ENCODE results near the gene SUFU. TPM values are rescaled to one million over a fixed set of nuclear protein-coding genes. Genes with fewer than 3 reads are reported as not detected.

Gene SUFU
- total RNA-seq, 1 experiment from 2014 or later: 2.7 TPM

GRCh38 chr10:102650655-102651454, 147.1 kb downstream of the SUFU start:
- DNase-seq: no peak
- no peaks in the 10 kb centered on the region for H3K9me3 ChIP-seq (ENCODE audit: low read length)
- H3K79me2 ChIP-seq (ENCODE audit: low read length): peaks cover 73% of the 10 kb centered on the region
- ChIA-PET CTCF (no interaction called here), POLR2A (ENCODE audit: unreplicated experiment) (interaction anchor here (0.6 kb wide), 1 partner anchor 9 kb away, joined by 4 read pairs; no protein-coding TSS in a partner anchor)
- no peaks in the 10 kb centered on the region for H3K9me2 ChIP-seq (replicated peaks; ENCODE audit: low read length)
- intact Hi-C loops (cut with micrococcal nuclease): no loop called here
- no peaks in the 10 kb centered on the region; the same call in 1 of the 2 replicates for H3K36me3 ChIP-seq (ENCODE audit: low read depth, low read length)
- no peak for TF ChIP-seq EZH2 (IDR thresholded peaks at IDR 0.05; ENCODE audit: low read length, unreplicated experiment)
- TF ChIP-seq, protein P1, sequence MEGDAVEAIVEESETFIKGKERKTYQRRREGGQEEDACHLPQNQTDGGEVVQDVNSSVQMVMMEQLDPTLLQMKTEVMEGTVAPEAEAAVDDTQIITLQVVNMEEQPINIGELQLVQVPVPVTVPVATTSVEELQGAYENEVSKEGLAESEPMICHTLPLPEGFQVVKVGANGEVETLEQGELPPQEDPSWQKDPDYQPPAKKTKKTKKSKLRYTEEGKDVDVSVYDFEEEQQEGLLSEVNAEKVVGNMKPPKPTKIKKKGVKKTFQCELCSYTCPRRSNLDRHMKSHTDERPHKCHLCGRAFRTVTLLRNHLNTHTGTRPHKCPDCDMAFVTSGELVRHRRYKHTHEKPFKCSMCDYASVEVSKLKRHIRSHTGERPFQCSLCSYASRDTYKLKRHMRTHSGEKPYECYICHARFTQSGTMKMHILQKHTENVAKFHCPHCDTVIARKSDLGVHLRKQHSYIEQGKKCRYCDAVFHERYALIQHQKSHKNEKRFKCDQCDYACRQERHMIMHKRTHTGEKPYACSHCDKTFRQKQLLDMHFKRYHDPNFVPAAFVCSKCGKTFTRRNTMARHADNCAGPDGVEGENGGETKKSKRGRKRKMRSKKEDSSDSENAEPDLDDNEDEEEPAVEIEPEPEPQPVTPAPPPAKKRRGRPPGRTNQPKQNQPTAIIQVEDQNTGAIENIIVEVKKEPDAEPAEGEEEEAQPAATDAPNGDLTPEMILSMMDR (conservative IDR thresholded peaks at IDR 0.05; ENCODE audit: low read depth, low read length): no peak
- TF ChIP-seq EZH2phosphoT487 (IDR thresholded peaks at IDR 0.05; ENCODE audit: borderline replicate concordance, low read length): no peak
- H3F3A ChIP-seq (ENCODE audit: low read length, unreplicated experiment): no peaks in the 10 kb centered on the region
- no TSS peak for BruUV-seq (replicated peaks)
- peaks cover 24% of the 10 kb centered on the region; the same call in 1 of the 2 replicates for H4K20me1 ChIP-seq (ENCODE audit: low read length)
- H3K4me3 ChIP-seq (ENCODE audit: low read length): no peak overlapping the region
- no peak overlapping the region for H2AFZ ChIP-seq (ENCODE audit: low read length)
- no peak overlapping the region for H3K9ac ChIP-seq (ENCODE audit: low read length)
- no peak overlapping the region for H3K27ac ChIP-seq (ENCODE audit: low read length)
- no peaks in the 10 kb centered on the region for H3K27me3 ChIP-seq (ENCODE audit: low read length)
- ATAC-seq: no peak
- no peak overlapping the region for H3K4me2 ChIP-seq (ENCODE audit: low read length)
- H3K4me1 ChIP-seq (ENCODE audit: insufficient read depth, low read length): peaks cover 7% of the 10 kb centered on the region

GRCh38 chr10:102651455-102652169, 147.8 kb downstream of the SUFU start:
- Histone ChIP-seq H3K4me2 (ENCODE audit: low read length) (no peak overlapping the region), H3K79me2 (ENCODE audit: low read length) (peaks cover 71% of the 10 kb centered on the region), H3K4me3 (ENCODE audit: low read length) (no peak overlapping the region), H4K20me1 (ENCODE audit: low read length) (peaks cover 24% of the 10 kb centered on the region; the same call in 1 of the 2 replicates), H3K9me2 (replicated peaks; ENCODE audit: low read length) (no peaks in the 10 kb centered on the region), H3K9me3 (ENCODE audit: low read length) (no peaks in the 10 kb centered on the region), H3K4me1 (ENCODE audit: insufficient read depth, low read length) (peaks cover 7% of the 10 kb centered on the region), H2AFZ (ENCODE audit: low read length) (no peak overlapping the region), H3K27ac (ENCODE audit: low read length) (no peak overlapping the region), H3K36me3 (ENCODE audit: low read depth, low read length) (no peaks in the 10 kb centered on the region; the same call in 1 of the 2 replicates), H3K27me3 (ENCODE audit: low read length) (no peaks in the 10 kb centered on the region), H3K9ac (ENCODE audit: low read length) (no peak overlapping the region), H3F3A (ENCODE audit: low read length, unreplicated experiment) (no peaks in the 10 kb centered on the region)
- no TSS peak for BruUV-seq (replicated peaks)
- no peak for DNase-seq
- POLR2A ChIA-PET (ENCODE audit: unreplicated experiment): no interaction called here
- no peak for ATAC-seq
- intact Hi-C loops (cut with micrococcal nuclease): no loop called here
- CTCF ChIA-PET: no interaction called here
- no peak for TF ChIP-seq EZH2phosphoT487 (IDR thresholded peaks at IDR 0.05; ENCODE audit: borderline replicate concordance, low read length)
- TF ChIP-seq, protein P1 (conservative IDR thresholded peaks at IDR 0.05; ENCODE audit: low read depth, low read length): no peak
- no peak for TF ChIP-seq EZH2 (IDR thresholded peaks at IDR 0.05; ENCODE audit: low read length, unreplicated experiment)
